Sigmoid colon (tissue), 4 donors: Measurements from ENCODE around the gene FAM163B.

Experiments
- CTCF ChIP-seq, 4 experiments: fragments of 450-650 bp in 3 of 4; fragments of 200-600 bp in 1 of 4; IDR thresholded peaks; one replicate each; pipeline ENCODE4 v1.5.1; 2016 to 2019; ENCODE audit warnings: antibody characterized with exemption in 4 of 4, mild to moderate bottlenecking in 3 of 4, moderate library complexity in 2 of 4
- EP300 ChIP-seq, 4 donors: sonication (generic); formaldehyde crosslinking; IDR thresholded peaks; one replicate each; pipeline ENCODE4 v1.6.1; 2017; ENCODE audit warnings: antibody characterized with exemption in 4 of 4

- TF ChIP-seq CTCF (IDR thresholded peaks at IDR 0.05) = peak; percentile 53 to 85 (median 73)
- no peak for TF ChIP-seq EP300 (IDR thresholded peaks at IDR 0.05)
These were observed 76.1 kb downstream of the FAM163B start for GRCh38 chr9:133532937-133533668.
